ENCODE data around the gene TMPRSS11D. TPM values are rescaled to one million over a fixed set of nuclear protein-coding genes. Genes with fewer than 3 reads are reported as not detected.

TMPRSS11D gene
- total and polyA plus RNA-seq, 2 of the 4 experiments (the other 2 are of a cell fraction), result not detected

DNA sequence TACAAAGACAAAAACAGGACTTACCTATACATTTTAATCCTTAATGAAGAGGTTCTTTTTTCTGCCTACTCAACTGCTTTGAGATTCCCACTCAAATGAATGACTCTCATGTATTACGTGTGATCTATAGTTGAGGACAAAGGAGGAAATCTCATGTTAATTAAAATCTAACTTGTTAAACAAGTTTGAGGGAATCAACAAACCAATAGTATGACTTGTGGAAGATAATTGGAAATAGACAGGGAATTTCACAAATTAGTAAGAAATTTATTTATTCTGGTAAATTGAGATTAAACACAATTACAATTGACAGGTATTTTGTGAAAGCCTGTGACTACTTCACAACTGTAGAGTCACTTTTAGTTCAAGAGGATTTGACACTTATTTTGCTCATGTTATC is at the start of gene TMPRSS11D (continued):
- TF ChIP-seq, protein P1, sequence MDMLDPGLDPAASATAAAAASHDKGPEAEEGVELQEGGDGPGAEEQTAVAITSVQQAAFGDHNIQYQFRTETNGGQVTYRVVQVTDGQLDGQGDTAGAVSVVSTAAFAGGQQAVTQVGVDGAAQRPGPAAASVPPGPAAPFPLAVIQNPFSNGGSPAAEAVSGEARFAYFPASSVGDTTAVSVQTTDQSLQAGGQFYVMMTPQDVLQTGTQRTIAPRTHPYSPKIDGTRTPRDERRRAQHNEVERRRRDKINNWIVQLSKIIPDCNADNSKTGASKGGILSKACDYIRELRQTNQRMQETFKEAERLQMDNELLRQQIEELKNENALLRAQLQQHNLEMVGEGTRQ (IDR thresholded peaks at IDR 0.05; ENCODE audit: low read depth, low read length), result no peak

DNA sequence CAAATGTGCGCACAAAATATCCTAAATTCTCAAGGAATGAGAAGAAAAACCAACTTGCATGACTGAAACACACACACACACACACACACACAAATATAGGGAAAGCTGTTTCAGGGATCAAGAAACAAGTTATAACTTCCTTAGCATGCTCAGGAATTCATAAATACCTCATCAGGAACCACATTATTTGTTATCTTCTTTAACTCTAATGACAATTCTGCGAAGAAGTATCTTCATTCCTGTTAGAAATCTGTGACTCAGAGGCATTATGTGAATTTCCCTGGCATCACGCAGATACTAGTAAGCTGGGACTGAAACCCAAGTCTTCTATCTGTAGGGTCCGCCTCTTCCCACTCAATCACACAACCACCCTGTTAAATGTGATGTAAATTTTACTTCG is 49.2 kb upstream of the TMPRSS11D start:
- no peak overlapping the region for H2BK15ac ChIP-seq (ENCODE audit: low read depth, low read length)
- no peaks in the 10 kb centered on the region for H4K20me1 ChIP-seq (ENCODE audit: insufficient read depth, low read length)
- no TSS peak for BruUV-seq (replicated peaks)
- H3K4me2 ChIP-seq (ENCODE audit: low read depth, low read length), result no peak overlapping the region
- H3K9me3 ChIP-seq (ENCODE audit: control insufficient read depth, insufficient read depth, low read length), result no peaks in the 10 kb centered on the region
- intact Hi-C loops (cut with micrococcal nuclease) (no loop called here), dilution Hi-C loops (cut with HindIII; ENCODE audit: low sequenced_read_pairs, unreplicated experiment) (no loop called here), in situ Hi-C loops (cut with MboI; ENCODE audit: low sequenced_read_pairs) (no loop called here)
- H3K14ac ChIP-seq (replicated peaks; ENCODE audit: low read depth, low read length), result no peak overlapping the region
- H2BK20ac ChIP-seq (ENCODE audit: low read depth, low read length), result no peak overlapping the region
- H2AFZ ChIP-seq (replicated peaks; ENCODE audit: low read length, poor library complexity), result no peak overlapping the region
- no peaks in the 10 kb centered on the region for H3K79me1 ChIP-seq (ENCODE audit: low read depth in 1 of 2, low read length in 2 of 2)
- no peaks in the 10 kb centered on the region for H3K36me3 ChIP-seq (ENCODE audit: control insufficient read depth, insufficient read depth, low read length)
- no peak overlapping the region for H3K4me3 ChIP-seq (ENCODE audit: insufficient read depth, low read depth, low read length)
- WGBS, 2 experiments (ENCODE audit: extremely low coverage in 2 of 2, insufficient read length in 1 of 2), result no CpG with 5 or more reads among the region's 5 CpGs
- H3K56ac ChIP-seq (ENCODE audit: extremely low read depth, insufficient read depth, low read length), result no peak overlapping the region
- no peaks in the 10 kb centered on the region; the same call in 1 of the 2 replicates for H3K27me3 ChIP-seq (ENCODE audit: control insufficient read depth, insufficient read depth, low read length)
- no peak overlapping the region for H2AK9ac ChIP-seq (replicated peaks; ENCODE audit: low read depth, low read length, poor library complexity)
- H3K9ac ChIP-seq (ENCODE audit: low read depth, low read length), result no peak overlapping the region
- ChIA-PET POLR2A (ENCODE audit: unreplicated experiment) (no interaction called here), CTCF (no interaction called here)
- no peak overlapping the region for H3K18ac ChIP-seq (ENCODE audit: low read depth, low read length)
- H4K8ac ChIP-seq (ENCODE audit: low read depth in 2 of 2, low read length in 2 of 2), result no peak overlapping the region
- H2AK5ac ChIP-seq (ENCODE audit: low read depth, low read length), result no peak overlapping the region
- no peak overlapping the region for H3K27ac ChIP-seq (ENCODE audit: insufficient read depth, low read length)
- no peaks in the 10 kb centered on the region for H3K4me1 ChIP-seq (ENCODE audit: control insufficient read depth, insufficient read depth, low read length)
- no peak overlapping the region for H2BK120ac ChIP-seq (ENCODE audit: low read depth, low read length)
- no peaks in the 10 kb centered on the region for H3K9me1 ChIP-seq (ENCODE audit: insufficient read depth, low read length)
- no peak overlapping the region for H4K91ac ChIP-seq (ENCODE audit: insufficient read depth, low read depth, low read length)
- no peak overlapping the region for H2BK5ac ChIP-seq (ENCODE audit: low read depth, low read length, poor library complexity, severe bottlenecking)
- ATAC-seq (ENCODE audit: low read depth) (no peak), DNase-seq (no peak)
- H3K23ac ChIP-seq (ENCODE audit: low read depth, low read length), result no peak overlapping the region
- no peak overlapping the region for H4K5ac ChIP-seq (ENCODE audit: low read depth, low read length)
- no peak overlapping the region for H3K4ac ChIP-seq (ENCODE audit: low read depth, low read length)
- TF ChIP-seq, protein P2, sequence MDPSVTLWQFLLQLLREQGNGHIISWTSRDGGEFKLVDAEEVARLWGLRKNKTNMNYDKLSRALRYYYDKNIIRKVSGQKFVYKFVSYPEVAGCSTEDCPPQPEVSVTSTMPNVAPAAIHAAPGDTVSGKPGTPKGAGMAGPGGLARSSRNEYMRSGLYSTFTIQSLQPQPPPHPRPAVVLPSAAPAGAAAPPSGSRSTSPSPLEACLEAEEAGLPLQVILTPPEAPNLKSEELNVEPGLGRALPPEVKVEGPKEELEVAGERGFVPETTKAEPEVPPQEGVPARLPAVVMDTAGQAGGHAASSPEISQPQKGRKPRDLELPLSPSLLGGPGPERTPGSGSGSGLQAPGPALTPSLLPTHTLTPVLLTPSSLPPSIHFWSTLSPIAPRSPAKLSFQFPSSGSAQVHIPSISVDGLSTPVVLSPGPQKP (IDR thresholded peaks at IDR 0.05; ENCODE audit: borderline replicate concordance, low read depth, low read length), result no peak
- TF ChIP-seq POLR2A (IDR thresholded peaks at IDR 0.05; ENCODE audit: low read depth, low read length) (no peak), MAZ (IDR thresholded peaks at IDR 0.05; ENCODE audit: borderline replicate concordance, low read depth, low read length) (no peak), NFE2L2 (IDR thresholded peaks at IDR 0.05; ENCODE audit: low read depth, low read length) (no peak), RFX5 (IDR thresholded peaks at IDR 0.05; ENCODE audit: low read depth, low read length) (no peak), SMC3 (IDR thresholded peaks at IDR 0.05; ENCODE audit: low read depth, low read length) (no peak), RCOR1 (IDR thresholded peaks at IDR 0.05; ENCODE audit: insufficient replicate concordance, low read length) (no peak), RAD21 (IDR thresholded peaks at IDR 0.05; ENCODE audit: low read length) (no peak), CEBPB (IDR thresholded peaks at IDR 0.05; ENCODE audit: low read depth, low read length) (no peak), MXI1 (IDR thresholded peaks at IDR 0.05; ENCODE audit: borderline replicate concordance, low read depth, low read length) (no peak), MAFK (IDR thresholded peaks at IDR 0.05; ENCODE audit: low read depth, low read length) (no peak), BHLHE40 (IDR thresholded peaks at IDR 0.05; ENCODE audit: low read depth, low read length) (no peak), FOS (IDR thresholded peaks at IDR 0.05; ENCODE audit: low read depth, low read length) (no peak)
- TF ChIP-seq, protein P1 (IDR thresholded peaks at IDR 0.05; ENCODE audit: low read depth, low read length), result no peak
